ENCODE measurements around the gene PHGDH. TPM values are rescaled to one million over a fixed set of nuclear protein-coding genes. Genes with fewer than 3 reads are reported as not detected.
"Not testable (repeated sequence)": the region's sequence is repeated elsewhere in the genome, so short reads cannot be mapped to it uniquely, and the experiment has no call there.

The PHGDH gene
- total RNA-seq, 2 experiments from 2014 or later = 147 to 156 TPM

- H3K27me3 Mint-ChIP-seq = peaks cover 35% of the 10 kb centered on the region
- no peak overlapping the region for H3K4me3 Mint-ChIP-seq
- no peak overlapping the region for H3K27ac Mint-ChIP-seq
- ATAC-seq (ENCODE audit: low read depth) (no peak), DNase-seq (no peak)
- POLR2A ChIA-PET = no interaction called here
- peaks cover 15% of the 10 kb centered on the region for H3K4me1 Mint-ChIP-seq
- no peaks in the 10 kb centered on the region for H3K36me3 Mint-ChIP-seq
- H3K9me3 Mint-ChIP-seq = no peaks in the 10 kb centered on the region
Observed at GRCh38 chr1:119784191-119784781, 72.6 kb downstream of the PHGDH start.

- ATAC-seq (ENCODE audit: low read depth); DNase-seq; H3K4me3 Mint-ChIP-seq; POLR2A ChIA-PET; H3K9me3 Mint-ChIP-seq; H3K27ac Mint-ChIP-seq; H3K36me3 Mint-ChIP-seq: not testable (repeated sequence)
- H3K4me1 Mint-ChIP-seq = peaks cover 17% of the 10 kb centered on the region
- peaks cover 41% of the 10 kb centered on the region for H3K27me3 Mint-ChIP-seq
Observed at GRCh38 chr1:119786046-119786445, 74.3 kb downstream of the PHGDH start.

DNA sequence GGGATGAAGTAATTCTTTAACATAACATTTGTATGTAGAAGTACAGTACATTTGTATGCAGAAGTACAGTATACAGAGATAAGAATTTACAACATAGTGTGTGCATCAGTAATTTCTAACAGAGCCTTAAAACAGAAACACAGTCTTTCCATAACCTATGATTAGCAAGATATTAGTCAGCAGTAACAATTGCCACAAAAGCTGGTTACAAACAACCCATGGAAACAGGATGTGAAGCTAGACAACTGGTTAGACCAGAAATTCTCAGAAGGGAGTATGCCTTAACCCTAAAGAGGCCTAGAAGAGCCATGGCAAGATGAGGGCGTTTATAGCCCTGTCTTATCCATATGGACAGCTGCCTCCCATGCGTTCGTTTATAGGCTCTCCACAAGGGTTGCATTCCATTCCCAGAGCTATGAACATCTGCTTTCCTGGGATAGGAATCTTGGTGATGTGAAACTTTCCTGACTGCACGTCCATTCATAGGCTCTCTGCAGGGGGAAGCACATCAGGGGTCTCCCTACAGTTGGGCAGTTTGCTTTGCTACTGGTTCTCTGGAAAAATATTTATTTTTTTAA lies 74.8 kb downstream of the PHGDH start:
- ATAC-seq (ENCODE audit: low read depth); H3K27ac Mint-ChIP-seq; DNase-seq; H3K36me3 Mint-ChIP-seq; POLR2A ChIA-PET; H3K9me3 Mint-ChIP-seq; H3K4me3 Mint-ChIP-seq: not testable (repeated sequence)
- peaks cover 17% of the 10 kb centered on the region for H3K4me1 Mint-ChIP-seq
- peaks cover 39% of the 10 kb centered on the region for H3K27me3 Mint-ChIP-seq

DNA sequence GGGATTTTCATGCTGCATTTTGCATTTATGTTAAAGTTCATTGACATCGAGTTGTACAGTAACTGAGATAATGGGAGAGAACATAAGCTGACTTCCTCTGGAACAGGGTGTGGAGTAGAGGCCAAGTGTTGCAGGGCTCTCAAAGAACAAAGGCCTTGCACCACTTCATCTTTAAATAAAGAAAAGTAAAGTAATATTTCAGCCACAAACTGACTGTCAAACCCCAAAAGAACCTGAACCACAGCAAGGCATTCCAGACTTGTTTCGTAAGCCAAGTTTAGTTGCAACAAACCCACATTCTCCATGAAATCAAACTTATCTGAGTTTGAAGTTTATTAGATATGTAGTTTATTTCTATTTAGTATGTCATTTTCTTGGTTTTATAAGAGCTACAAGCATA lies 76.0 kb downstream of the PHGDH start:
- H3K27ac Mint-ChIP-seq = no peak overlapping the region
- peaks cover 36% of the 10 kb centered on the region for H3K27me3 Mint-ChIP-seq
- POLR2A ChIA-PET = no interaction called here

DNA sequence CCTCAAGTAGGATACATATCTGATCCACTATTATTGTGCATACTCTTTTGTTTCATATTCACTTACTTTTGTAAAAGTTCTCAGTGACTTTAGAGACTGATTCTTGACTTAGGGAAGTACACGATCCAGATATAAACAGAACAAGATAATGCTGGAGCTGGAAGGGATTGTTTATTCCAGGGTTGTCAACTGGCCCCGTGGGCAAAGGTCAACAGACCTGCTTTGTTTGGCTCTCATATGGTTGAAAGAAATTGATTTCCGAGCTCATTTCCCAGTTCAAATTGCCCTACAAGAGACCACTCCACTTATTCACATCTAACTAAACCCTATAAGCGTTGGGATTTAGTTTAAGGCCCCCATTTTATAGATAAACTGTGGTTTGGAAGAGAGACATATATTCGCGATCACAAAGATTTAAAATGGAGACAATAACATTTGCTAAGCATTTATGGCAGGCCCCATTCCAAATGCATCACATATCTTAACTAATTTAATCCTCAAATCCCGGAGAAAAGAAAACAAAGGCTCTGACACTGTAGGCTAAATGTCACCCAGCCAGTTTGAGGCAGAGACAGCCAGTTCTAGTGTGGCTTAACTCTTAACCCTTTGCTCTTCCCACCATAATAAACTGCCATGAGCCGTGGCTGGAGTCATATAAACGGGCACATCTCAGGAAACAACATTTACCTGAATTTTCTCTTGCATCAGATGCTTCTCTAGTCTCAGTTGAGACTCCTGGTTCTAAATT lies 78.9 kb downstream of the PHGDH start:
- Mint-ChIP-seq H3K4me3 (no peak overlapping the region), H3K27me3 (peaks cover 24% of the 10 kb centered on the region), H3K36me3 (peaks cover 21% of the 10 kb centered on the region), H3K4me1 (peaks cover 19% of the 10 kb centered on the region), H3K9me3 (no peaks in the 10 kb centered on the region), H3K27ac (no peak overlapping the region)
- ATAC-seq (ENCODE audit: low read depth) = no peak
- POLR2A ChIA-PET = no interaction called here
- DNase-seq = no peak

More for the DNA sequence above, 76.0 kb downstream of the PHGDH start:
- ATAC-seq (ENCODE audit: low read depth) (no peak), DNase-seq (no peak)
- Mint-ChIP-seq H3K9me3 (no peaks in the 10 kb centered on the region), H3K4me3 (peak overlapping the region; percentile 7), H3K4me1 (peaks cover 17% of the 10 kb centered on the region), H3K36me3 (no peaks in the 10 kb centered on the region)

- peaks cover 23% of the 10 kb centered on the region for H3K36me3 Mint-ChIP-seq
- peaks cover 20% of the 10 kb centered on the region for H3K27me3 Mint-ChIP-seq
- DNase-seq = no peak
- H3K9me3 Mint-ChIP-seq = no peaks in the 10 kb centered on the region
- POLR2A ChIA-PET = interaction anchor here (1.3 kb wide), 1 partner anchor 9 kb away, joined by 3 read pairs; no protein-coding TSS in a partner anchor
- ATAC-seq (ENCODE audit: low read depth) = no peak
- H3K4me1 Mint-ChIP-seq = peaks cover 15% of the 10 kb centered on the region
- H3K4me3 Mint-ChIP-seq = no peak overlapping the region
- no peak overlapping the region for H3K27ac Mint-ChIP-seq
Observed at GRCh38 chr1:119791377-119791776, 79.6 kb downstream of the PHGDH start.

Other genes starting within 250 kb of the PHGDH start
- not detected for gene HSD3B1, start 204.7 kb upstream of the PHGDH start, total RNA-seq
- gene ZNF697, start 63.7 kb upstream of the PHGDH start, total RNA-seq = under 1 TPM; 0.22 to 0.31 TPM
- gene HMGCS2, start 57.0 kb downstream of the PHGDH start, total RNA-seq = not detected
- gene REG4, start 99.5 kb downstream of the PHGDH start, total RNA-seq = 10 to 100 TPM in 1 of 2 experiments, 1 to 10 TPM in 1; 9.1 to 10.3 TPM
- gene ADAM30, start 184.6 kb downstream of the PHGDH start, total RNA-seq = not detected

Measured in activated naive CD8-positive, alpha-beta T cell treated with anti-CD3 and anti-CD28 coated beads, Interleukin-2, amount 10 ng/mL, durations not matched to agents 7 days and 5 days (primary cell).